ENCODE results near the gene FAM167B.
A peak's percentile ranks its signal among the peaks of the same experiment; 100 is the strongest.

Gene FAM167B

GRCh38 chr1:32246888-32247273 is at the start of gene FAM167B:
Gene FAM167B, plus strand, starts transcription at chr1:32247222. Its CDS starts 200 bp downstream, at chr1:32247422.
- no peak for DNase-seq

DNA sequence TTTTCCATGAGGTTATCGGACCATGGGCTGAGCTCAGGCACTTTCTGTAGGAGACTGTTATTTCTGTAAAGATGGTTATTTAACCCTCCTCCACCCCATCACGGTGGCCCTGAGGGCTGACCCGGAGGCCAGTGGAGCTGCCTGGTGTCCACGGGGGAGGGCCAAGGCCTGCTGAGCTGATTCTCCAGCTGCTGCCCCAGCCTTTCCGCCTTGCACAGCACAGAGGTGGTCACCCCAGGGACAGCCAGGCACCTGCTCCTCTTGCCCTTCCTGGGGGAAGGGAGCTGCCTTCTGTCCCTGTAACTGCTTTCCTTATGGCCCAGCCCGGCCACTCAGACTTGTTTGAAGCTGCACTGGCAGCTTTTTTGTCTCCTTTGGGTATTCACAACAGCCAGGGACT is 49.2 kb upstream of the FAM167B start:
- DNase-seq: no peak

DNA sequence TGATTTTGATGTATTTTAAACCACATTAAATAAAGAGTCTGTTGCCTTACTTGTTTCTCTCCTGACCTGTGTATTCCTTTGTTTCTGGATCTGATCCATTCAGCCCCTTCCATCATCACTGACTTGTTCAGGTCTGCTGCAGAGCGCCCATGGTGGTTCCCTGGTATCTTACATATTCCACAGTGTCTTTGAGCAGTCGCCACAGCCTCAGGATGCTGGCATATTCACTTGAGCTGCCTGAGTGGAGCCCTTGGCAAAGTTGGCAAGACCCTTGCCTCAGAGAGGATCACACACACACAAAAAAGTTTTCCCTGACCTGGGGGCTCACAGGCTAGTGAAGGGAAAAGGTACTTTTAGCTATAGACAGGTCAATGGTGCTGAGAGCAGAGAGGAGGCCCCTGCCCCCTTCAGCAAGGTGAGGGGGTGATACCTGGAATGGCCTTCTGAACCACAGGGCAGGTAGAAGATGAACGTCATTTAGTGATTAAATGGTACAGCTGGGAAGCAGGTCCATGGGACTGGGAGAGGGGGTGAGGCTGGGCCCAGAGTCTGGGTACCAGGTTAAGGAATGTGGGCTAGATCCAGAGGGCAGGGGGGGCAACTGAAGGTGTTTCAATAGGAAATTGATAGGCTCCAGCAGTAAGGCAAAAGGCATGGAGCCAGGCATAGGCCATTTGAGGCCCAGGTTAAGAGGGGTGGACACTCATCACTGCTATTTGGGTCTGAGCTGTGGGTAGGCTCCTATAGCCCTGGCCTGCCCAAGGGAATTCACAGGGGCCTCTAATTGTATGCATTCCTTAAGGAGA is 48.6 kb upstream of the FAM167B start:
- DNase-seq: no peak

- no peak for DNase-seq
Measured at GRCh38 chr1:32199043-32199716, 47.8 kb upstream of the FAM167B start.

DNA sequence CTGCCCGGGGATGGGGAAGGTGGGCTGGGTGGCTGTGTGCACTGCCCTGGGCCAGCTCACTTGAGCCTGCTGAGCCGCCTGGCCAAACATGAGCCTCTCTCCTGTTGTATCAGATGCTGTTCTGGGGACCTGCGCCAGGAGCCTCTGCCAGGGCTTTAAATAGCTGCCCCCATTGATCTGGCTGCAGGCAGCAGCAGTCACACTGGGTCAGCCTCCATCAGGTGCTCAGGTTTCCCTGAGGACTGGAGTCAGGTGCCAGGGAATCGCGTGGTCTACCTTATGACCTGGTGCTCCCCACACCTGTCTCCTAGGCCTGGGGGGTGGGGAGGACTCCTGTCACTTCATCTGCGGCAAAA is 47.3 kb upstream of the FAM167B start:
- no peak for DNase-seq

GRCh38 chr1:32200226-32201010 is 46.6 kb upstream of the FAM167B start, which contains the start of gene CCDC28B:
Gene CCDC28B, plus strand, starts transcription at chr1:32200595. Its CDS starts 1,341 bp downstream, at chr1:32201936.
- peak; percentile 43 for DNase-seq

GRCh38 chr1:32201011-32201855 is 45.8 kb upstream of the FAM167B start:
- peak; percentile 78 for DNase-seq

DNA sequence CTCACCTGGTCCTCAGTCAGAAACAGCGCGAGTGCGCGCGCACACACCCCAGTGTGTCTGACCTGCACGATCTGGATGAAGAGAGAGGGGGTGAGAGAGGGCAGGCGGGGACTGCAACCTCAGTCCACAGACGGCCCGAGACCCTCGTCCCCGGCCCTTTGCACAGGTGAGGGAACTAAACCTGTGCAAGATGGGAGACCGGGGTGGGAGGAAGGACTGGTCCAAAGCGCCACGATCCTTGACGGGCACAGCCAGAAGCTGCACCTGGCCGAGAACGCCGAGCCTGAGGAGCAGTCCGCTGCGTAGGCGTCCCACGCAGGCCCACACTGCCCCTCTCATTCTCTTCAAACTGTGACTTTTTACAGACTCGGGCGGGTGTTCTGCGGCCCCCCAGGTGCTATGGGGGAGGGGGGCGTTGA is 42.1 kb upstream of the FAM167B start:
- DNase-seq: no peak

DNA sequence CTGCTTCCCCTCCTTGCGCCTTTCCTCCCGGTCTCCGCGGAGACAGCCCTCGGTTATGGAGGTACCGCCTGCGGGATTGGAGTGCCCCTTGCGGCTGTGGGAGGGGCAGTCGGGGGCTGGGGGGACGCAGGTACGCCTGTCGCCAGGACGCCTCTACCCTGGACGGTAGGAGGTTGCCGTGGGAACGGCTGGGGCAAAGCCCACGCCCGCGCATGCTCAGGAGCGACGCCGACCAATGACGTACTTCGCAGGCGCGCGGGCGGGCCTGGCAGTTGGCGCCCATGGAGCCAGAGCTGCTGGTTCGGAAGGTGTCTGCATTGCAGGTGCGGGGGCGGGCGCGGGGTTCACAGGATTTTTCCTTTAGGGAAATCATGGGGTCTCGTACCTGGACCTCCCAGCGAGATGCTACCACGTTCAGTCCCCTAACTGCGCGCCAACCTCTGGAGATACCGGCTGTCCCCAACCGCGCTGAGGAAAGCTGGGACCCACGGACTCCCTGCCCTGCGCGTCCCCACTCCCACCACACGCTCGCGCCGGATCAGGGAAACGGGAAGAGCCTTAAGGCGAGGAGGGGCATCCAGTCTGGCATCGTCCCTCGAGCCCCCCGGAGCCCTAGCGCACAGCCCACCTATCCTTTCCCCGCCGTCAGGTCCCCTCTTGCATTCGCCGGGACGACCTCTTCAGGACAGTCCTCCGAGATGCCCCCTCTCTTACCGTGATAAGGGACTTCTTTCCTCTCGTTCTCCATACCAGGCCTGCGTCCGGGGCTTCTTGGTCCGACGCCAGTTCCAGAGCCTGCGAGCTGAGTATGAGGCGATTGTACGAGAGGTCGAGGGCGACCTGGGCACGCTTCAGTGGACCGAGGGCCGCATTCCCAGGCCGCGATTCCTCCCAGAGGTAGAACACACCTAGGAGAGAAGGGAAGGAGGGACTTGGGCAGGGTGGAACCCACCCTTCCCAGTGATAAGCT is 41.3 kb upstream of the FAM167B start, which contains the start of gene IQCC:
IQCC (plus strand) TSS at position 271 of the 970 bp plus-strand sequence; CDS start at position 282, 11 bp downstream.
- peak; percentile 85 for DNase-seq

DNA sequence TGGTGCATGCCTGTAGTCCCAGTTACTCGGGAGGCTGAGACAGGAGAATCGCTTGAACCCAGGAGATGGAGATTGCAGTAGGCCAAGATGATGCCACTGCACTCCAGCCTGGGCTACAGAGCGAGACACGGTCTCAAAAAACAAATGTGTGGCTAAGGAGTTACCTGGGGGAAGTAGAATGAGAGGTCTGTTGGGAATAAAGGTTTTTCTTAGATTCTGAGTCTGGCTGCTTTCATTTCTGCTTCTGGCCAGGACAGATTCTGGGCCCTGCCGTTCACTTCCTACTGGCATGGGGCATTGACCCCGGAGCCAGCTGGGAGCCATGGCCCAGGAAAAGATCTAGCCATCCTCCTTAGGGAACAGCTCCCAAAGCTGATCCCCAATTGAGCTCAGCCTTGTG is 38.6 kb upstream of the FAM167B start:
- DNase-seq: no peak

GRCh38 chr1:32208891-32209328 is 38.1 kb upstream of the FAM167B start, which contains the start of gene DCDC2B:
Gene DCDC2B, plus strand, starts transcription at chr1:32209089. Its CDS starts 5 bp downstream, at chr1:32209094.
- no peak for DNase-seq

- peak; percentile 68 for DNase-seq
Measured at GRCh38 chr1:32215629-32216480, 31.2 kb upstream of the FAM167B start.

GRCh38 chr1:32216566-32216965 is 30.5 kb upstream of the FAM167B start:
- no peak for DNase-seq

DNA sequence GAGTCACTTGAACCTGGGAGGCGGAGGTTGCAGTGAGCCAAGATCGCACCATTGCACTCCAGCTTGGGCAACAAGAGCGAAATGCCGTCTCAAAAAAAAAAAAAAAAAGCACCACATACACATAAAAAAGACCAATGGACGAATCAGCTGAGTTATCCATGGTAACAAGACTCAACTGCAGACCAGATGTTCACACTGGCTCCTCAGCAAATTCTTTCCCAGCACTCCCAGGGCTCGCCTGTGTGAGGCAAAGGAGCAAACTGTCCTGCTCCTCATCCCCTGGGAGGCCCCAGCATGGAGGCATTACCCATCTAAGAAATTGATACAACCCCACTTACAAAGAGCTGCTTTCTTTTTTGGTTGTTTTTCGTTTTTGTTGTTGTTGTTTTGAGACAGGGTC is 28.0 kb upstream of the FAM167B start:
- no peak for DNase-seq

- no peak for DNase-seq
Measured at GRCh38 chr1:32220746-32221580, 26.1 kb upstream of the FAM167B start.

DNA sequence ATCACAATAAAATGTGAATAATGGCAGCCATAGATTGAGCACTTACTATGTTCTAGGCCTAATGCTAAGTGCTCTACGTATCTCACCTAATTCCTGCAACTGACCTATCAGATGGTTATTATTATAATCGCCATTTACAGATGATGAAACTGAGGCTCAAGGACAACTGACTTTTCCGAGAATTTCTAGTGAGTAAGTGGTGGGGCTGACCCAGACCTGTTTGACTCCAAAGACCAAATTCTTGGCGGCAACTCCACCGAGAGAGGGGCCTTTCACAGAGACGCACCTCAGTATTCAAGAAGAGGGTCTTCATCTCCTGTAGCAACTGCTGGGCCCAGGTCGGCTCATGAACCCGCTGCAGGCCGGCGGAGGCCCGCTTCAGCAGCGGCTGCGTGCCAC is 25.4 kb upstream of the FAM167B start:
- no peak for DNase-seq

- DNase-seq: peak; percentile 93
Measured at GRCh38 chr1:32221980-32222755, 24.9 kb upstream of the FAM167B start, which contains the start of the genes EIF3I and TMEM234. Gene EIF3I, plus strand, starts transcription at chr1:32222407. Its CDS starts 35 bp downstream, at chr1:32222442. Gene TMEM234, minus strand, starts transcription at chr1:32222353. Its CDS starts 31 bp downstream, at chr1:32222322.

GRCh38 chr1:32223683-32224082 is 23.3 kb upstream of the FAM167B start:
- DNase-seq: no peak
